Liver (tissue), 9 donors: ENCODE data around the gene IGFBP1. TPM values are rescaled to one million over a fixed set of nuclear protein-coding genes. Genes with fewer than 3 reads are reported as not detected.

Experiments used
- DNase-seq: peaks from one replicate; pipeline ENCODE4 v3.0.0-alpha.2; 2017; ENCODE audit warnings: low spot score
- H3K27ac ChIP-seq, 2 donors: one replicate each; pipeline ENCODE4 v1.7.0; 2013; ENCODE audit warnings: inconsistent platforms in 2 of 2, low read length in 2 of 2, control low read depth in 1 of 2, low read depth in 1 of 2, mild to moderate bottlenecking in 1 of 2
- H3K27me3 ChIP-seq, 4 donors: one replicate each; pipeline versions ENCODE4 v1.6.1 to v1.7.0; 2013; ENCODE audit warnings: low read length in 3 of 4, inconsistent platforms in 1 of 4, mild to moderate bottlenecking in 1 of 4, moderate library complexity in 1 of 4; ENCODE audit not compliant: control insufficient read depth in 4 of 4, insufficient read depth in 4 of 4
- H3K36me3 ChIP-seq, 4 donors: one replicate each; pipeline versions ENCODE4 v1.6.1 to v1.7.0; 2013; ENCODE audit warnings: low read length in 3 of 4, mild to moderate bottlenecking in 3 of 4, low read depth in 1 of 4, moderate library complexity in 1 of 4; ENCODE audit not compliant: control insufficient read depth in 4 of 4, insufficient read depth in 3 of 4
- H3K4me1 ChIP-seq, 4 donors: one replicate each; pipeline versions ENCODE4 v1.6.1 to v1.7.0; 2013; ENCODE audit warnings: low read length in 3 of 4, mild to moderate bottlenecking in 3 of 4, moderate library complexity in 1 of 4; ENCODE audit not compliant: control insufficient read depth in 4 of 4, insufficient read depth in 4 of 4
- H3K4me3 ChIP-seq, 3 donors: one replicate each; pipeline versions ENCODE4 v1.6.1 to v1.7.0; 2013; ENCODE audit warnings: low read length in 3 of 3, control low read depth in 1 of 3, low read depth in 1 of 3, mild to moderate bottlenecking in 1 of 3
- H3K9ac ChIP-seq, 2 donors: one replicate each; pipeline ENCODE4 v1.7.0; 2013; ENCODE audit warnings: low read length in 2 of 2, mild to moderate bottlenecking in 2 of 2, moderate library complexity in 2 of 2, control low read depth in 1 of 2, low read depth in 1 of 2
- H3K9me3 ChIP-seq, 4 donors: one replicate each; pipeline versions ENCODE4 v1.6.1 to v1.7.0; 2013; ENCODE audit warnings: low read length in 3 of 4; ENCODE audit not compliant: control insufficient read depth in 4 of 4
- EGR1 ChIP-seq, 2 donors: IDR thresholded peaks; 2 replicates each; pipeline ENCODE4 v1.6.1; 2016 to 2018; ENCODE audit warnings: antibody characterized with exemption in 2 of 2, low read depth in 2 of 2
- GABPA ChIP-seq, 2 donors: IDR thresholded peaks in 1 of 2; conservative IDR thresholded peaks in 1 of 2; 2 replicates each; pipeline ENCODE4 v1.6.1; 2016; ENCODE audit warnings: antibody characterized with exemption in 2 of 2, mild to moderate bottlenecking in 1 of 2, moderate library complexity in 1 of 2
- HNF4A ChIP-seq, 2 donors: conservative IDR thresholded peaks; 2 replicates each; pipeline ENCODE4 v1.6.1; 2016; ENCODE audit warnings: antibody characterized with exemption in 2 of 2, mild to moderate bottlenecking in 2 of 2
- HNF4G ChIP-seq: IDR thresholded peaks from 2 replicates; pipeline ENCODE4 v1.6.1; 2016; ENCODE audit warnings: antibody characterized with exemption
- JUND ChIP-seq, 2 donors: IDR thresholded peaks; 2 replicates each; pipeline ENCODE4 v1.6.1; 2016; ENCODE audit warnings: antibody characterized with exemption in 2 of 2
- NR2F2 ChIP-seq: IDR thresholded peaks from 2 replicates; pipeline ENCODE4 v1.6.1; 2016; ENCODE audit warnings: antibody characterized with exemption
- RAD21 ChIP-seq, 2 donors: IDR thresholded peaks; 2 replicates each; pipeline ENCODE4 v1.6.1; 2016; ENCODE audit warnings: antibody characterized with exemption in 2 of 2, mild to moderate bottlenecking in 2 of 2
- SP1 ChIP-seq: IDR thresholded peaks from 2 replicates; pipeline ENCODE4 v1.6.1; 2018; ENCODE audit warnings: antibody characterized with exemption, mild to moderate bottlenecking
- TAF1 ChIP-seq: conservative IDR thresholded peaks from 2 replicates; pipeline ENCODE4 v1.6.1; 2016; ENCODE audit warnings: antibody characterized with exemption, mild to moderate bottlenecking
- YY1 ChIP-seq: IDR thresholded peaks from 2 replicates; pipeline ENCODE4 v1.6.1; 2016; ENCODE audit warnings: antibody characterized with exemption, mild to moderate bottlenecking
- WGBS: extraction: QIAGEN DNeasy Blood & Tissue Kit; methylation state at CpG from one replicate; pipeline ENCODE4 v1.1.7; 2013; 5-methylcytosine and 5-hydroxymethylcytosine counted together
- polyA plus RNA-seq, 2 donors: library from polyadenylated mRNA; stranded (reverse) in 1 of 2; unstranded in 1 of 2; fragments of 200-250 nt in 1 of 2; fragments of >200 nt in 1 of 2; fragmentation: Nextera tagmentation in 1 of 2; extraction: Ambion mirVana in 1 of 2; gene quantifications; one replicate each; pipeline versions ENCODE4 v1.2.1 to v1.2.3, GENCODE V29; 2013 to 2015
- total RNA-seq, 2 donors: library from RNA; depleted of rRNA; stranded (reverse); fragments of >200 nt; gene quantifications; one replicate each; pipeline ENCODE4 v1.2.3, GENCODE V29; 2014
- TF ChIP-seq, protein P1 (sequence below): fragments of 150-350 bp; IDR thresholded peaks from 2 replicates; pipeline ENCODE4 v1.5.1; 2017; ENCODE audit warnings: improper control_type of control experiment, low read depth, low read length; ENCODE audit not compliant: missing input control
- TF ChIP-seq, protein P2 (sequence below): IDR thresholded peaks from 2 replicates; pipeline ENCODE4 v1.6.1; 2016; ENCODE audit warnings: antibody characterized with exemption, mild to moderate bottlenecking
- donor health status: healthy.
- donor health status: healthy.
- donor health status: healthy.
- donor health status: healthy.
- donor health status: healthy.

IGFBP1 gene
- total and polyA plus RNA-seq, 4 donors = 3.5 to 234 (median 63.6) TPM

DNA sequence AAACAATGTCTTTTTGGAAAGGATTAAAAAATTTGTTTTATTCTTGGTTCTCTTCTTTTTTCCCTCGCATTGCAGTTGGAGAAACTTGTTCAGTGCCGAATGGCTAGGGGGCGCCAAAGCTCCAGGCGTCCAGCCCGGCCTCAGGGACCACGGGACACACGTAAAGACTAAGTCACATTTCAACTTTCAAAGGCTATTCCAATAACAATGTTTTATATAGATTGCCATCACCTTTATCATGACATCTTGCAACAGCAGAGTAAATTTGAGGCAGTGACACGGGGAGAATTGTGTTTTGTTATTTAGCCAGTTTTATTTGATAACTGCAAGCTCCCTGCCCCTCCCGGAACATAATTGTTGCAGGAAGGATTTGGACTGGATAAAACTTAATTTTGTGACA, 35.0 kb downstream of the IGFBP1 start:
- TF ChIP-seq RAD21 (IDR thresholded peaks at IDR 0.05) (peak; percentile 98 to 99), YY1 (no peak)
- TF ChIP-seq, protein P1, sequence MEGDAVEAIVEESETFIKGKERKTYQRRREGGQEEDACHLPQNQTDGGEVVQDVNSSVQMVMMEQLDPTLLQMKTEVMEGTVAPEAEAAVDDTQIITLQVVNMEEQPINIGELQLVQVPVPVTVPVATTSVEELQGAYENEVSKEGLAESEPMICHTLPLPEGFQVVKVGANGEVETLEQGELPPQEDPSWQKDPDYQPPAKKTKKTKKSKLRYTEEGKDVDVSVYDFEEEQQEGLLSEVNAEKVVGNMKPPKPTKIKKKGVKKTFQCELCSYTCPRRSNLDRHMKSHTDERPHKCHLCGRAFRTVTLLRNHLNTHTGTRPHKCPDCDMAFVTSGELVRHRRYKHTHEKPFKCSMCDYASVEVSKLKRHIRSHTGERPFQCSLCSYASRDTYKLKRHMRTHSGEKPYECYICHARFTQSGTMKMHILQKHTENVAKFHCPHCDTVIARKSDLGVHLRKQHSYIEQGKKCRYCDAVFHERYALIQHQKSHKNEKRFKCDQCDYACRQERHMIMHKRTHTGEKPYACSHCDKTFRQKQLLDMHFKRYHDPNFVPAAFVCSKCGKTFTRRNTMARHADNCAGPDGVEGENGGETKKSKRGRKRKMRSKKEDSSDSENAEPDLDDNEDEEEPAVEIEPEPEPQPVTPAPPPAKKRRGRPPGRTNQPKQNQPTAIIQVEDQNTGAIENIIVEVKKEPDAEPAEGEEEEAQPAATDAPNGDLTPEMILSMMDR = peak; percentile 88
- Histone ChIP-seq H3K4me3 (peak overlapping the region in 2 of 3 donors; percentile 27 to 55), H3K9ac (peak overlapping the region in 1 of 2 donors; percentile 58), H3K4me1 (peaks cover 4 to 34% (median 26%) of the 10 kb centered on the region in 4 donors), H3K27me3 (peaks cover 0 to 10% (median 1%) of the 10 kb centered on the region in 4 donors), H3K9me3 (no peaks in the 10 kb centered on the region), H3K36me3 (no peaks in the 10 kb centered on the region), H3K27ac (peak overlapping the region in 1 of 2 donors; percentile 3)
- peak; percentile 70 for DNase-seq
- 9% methylated on average over 9 of the region's 9 CpGs for WGBS

DNA sequence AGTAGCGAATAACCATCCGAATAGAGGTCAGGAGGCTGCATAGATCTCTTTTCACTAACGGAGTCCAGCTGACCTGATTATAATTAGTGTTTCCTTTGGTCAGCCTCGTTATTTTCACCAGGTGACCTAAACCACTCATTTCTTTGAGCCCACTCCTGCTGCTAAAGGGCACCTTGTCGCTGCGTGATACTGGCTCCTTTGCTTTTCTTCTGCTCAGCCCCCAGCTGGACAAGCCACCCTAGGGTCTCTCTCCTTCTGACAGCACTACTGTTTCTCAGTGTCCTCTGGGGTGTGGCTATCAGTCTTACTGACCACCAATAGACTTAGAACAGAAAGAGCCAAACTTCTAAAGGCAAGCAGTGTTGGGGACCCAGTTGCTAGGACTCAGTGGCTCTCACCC, 35.5 kb downstream of the IGFBP1 start:
- Histone ChIP-seq H3K9ac (no peak overlapping the region), H3K36me3 (no peaks in the 10 kb centered on the region), H3K4me1 (peaks cover 4 to 34% (median 26%) of the 10 kb centered on the region in 4 donors), H3K4me3 (no peak overlapping the region), H3K9me3 (no peaks in the 10 kb centered on the region), H3K27ac (no peak overlapping the region), H3K27me3 (peaks cover 0 to 9% (median 1%) of the 10 kb centered on the region in 4 donors)
- TF ChIP-seq YY1 (no peak), NR2F2 (no peak), TAF1 (no peak), SP1 (no peak), RAD21 (IDR thresholded peaks at IDR 0.05) (no peak), HNF4G (no peak), EGR1 (IDR thresholded peaks at IDR 0.05; ENCODE audit: low read depth in 2 of 2) (no peak)
- TF ChIP-seq, protein P2, sequence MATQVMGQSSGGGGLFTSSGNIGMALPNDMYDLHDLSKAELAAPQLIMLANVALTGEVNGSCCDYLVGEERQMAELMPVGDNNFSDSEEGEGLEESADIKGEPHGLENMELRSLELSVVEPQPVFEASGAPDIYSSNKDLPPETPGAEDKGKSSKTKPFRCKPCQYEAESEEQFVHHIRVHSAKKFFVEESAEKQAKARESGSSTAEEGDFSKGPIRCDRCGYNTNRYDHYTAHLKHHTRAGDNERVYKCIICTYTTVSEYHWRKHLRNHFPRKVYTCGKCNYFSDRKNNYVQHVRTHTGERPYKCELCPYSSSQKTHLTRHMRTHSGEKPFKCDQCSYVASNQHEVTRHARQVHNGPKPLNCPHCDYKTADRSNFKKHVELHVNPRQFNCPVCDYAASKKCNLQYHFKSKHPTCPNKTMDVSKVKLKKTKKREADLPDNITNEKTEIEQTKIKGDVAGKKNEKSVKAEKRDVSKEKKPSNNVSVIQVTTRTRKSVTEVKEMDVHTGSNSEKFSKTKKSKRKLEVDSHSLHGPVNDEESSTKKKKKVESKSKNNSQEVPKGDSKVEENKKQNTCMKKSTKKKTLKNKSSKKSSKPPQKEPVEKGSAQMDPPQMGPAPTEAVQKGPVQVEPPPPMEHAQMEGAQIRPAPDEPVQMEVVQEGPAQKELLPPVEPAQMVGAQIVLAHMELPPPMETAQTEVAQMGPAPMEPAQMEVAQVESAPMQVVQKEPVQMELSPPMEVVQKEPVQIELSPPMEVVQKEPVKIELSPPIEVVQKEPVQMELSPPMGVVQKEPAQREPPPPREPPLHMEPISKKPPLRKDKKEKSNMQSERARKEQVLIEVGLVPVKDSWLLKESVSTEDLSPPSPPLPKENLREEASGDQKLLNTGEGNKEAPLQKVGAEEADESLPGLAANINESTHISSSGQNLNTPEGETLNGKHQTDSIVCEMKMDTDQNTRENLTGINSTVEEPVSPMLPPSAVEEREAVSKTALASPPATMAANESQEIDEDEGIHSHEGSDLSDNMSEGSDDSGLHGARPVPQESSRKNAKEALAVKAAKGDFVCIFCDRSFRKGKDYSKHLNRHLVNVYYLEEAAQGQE = no peak
- no peak for DNase-seq
- 67% methylated on average over 6 of the region's 6 CpGs for WGBS

DNA sequence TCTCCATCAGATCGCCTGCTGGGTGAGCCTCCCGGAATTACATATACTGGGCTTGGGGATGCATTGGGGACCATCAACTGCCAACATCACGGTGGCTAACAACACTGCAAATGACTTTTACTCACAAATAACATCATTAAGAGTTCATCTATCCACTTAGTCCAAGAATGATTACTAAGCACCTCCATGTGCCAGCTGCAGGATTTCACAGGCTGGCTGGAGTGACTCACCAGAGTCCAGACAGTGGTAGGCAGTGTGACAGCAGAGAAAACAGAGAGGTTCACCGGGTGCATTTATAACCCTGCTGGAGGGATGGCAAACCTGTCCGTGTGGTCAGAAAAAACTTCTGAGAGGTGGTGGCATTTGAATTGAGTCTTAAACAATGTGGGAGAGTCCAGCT, 36.0 kb downstream of the IGFBP1 start:
- no peaks in the 10 kb centered on the region for H3K9me3 ChIP-seq
- TF ChIP-seq JUND (IDR thresholded peaks at IDR 0.05) (peak in 1 of 2 donors; percentile 30), GABPA (IDR thresholded peaks at IDR 0.05 in 1 of 2, conservative IDR thresholded peaks at IDR 0.05 in 1 of 2) (no peak), HNF4A (conservative IDR thresholded peaks at IDR 0.05) (peak in 1 of 2 donors; percentile 7)
- peaks cover 4 to 34% (median 26%) of the 10 kb centered on the region in 4 donors for H3K4me1 ChIP-seq
- H3K36me3 ChIP-seq = no peaks in the 10 kb centered on the region
- no peak overlapping the region for H3K27ac ChIP-seq
- H3K4me3 ChIP-seq = no peak overlapping the region
- DNase-seq = no peak
- WGBS = 75% methylated on average over 5 of the region's 5 CpGs
- H3K9ac ChIP-seq = no peak overlapping the region
- peaks cover 0 to 9% (median 1%) of the 10 kb centered on the region in 4 donors for H3K27me3 ChIP-seq
